HUES48 (cell line): ENCODE data around the gene BUD13.
A peak's percentile ranks its signal among the peaks of the same experiment; 100 is the strongest.

Source experiments
- H3K27ac ChIP-seq: one replicate; pipeline ENCODE4 v1.7.0; 2013; ENCODE audit warnings: low read depth, low read length, inconsistent platforms
- H3K27me3 ChIP-seq: 2 replicates; pipeline ENCODE4 v1.6.1; 2013; ENCODE audit warnings: mild to moderate bottlenecking, low read length; ENCODE audit not compliant: control insufficient read depth, insufficient read depth
- H3K36me3 ChIP-seq: 2 replicates; pipeline ENCODE4 v1.6.1; 2013; ENCODE audit warnings: low read length; ENCODE audit not compliant: control insufficient read depth, insufficient read depth
- H3K4me1 ChIP-seq: 2 replicates; pipeline ENCODE4 v1.6.1; 2013; ENCODE audit warnings: mild to moderate bottlenecking, low read length; ENCODE audit not compliant: control insufficient read depth, insufficient read depth
- H3K4me3 ChIP-seq: 2 replicates; pipeline ENCODE4 v1.5.1; 2013; ENCODE audit warnings: mild to moderate bottlenecking, low read depth, low read length
- H3K9ac ChIP-seq: 2 replicates; pipeline ENCODE4 v1.6.1; 2013; ENCODE audit warnings: mild to moderate bottlenecking, low read depth, low read length, moderate library complexity
- H3K9me3 ChIP-seq: 2 replicates; pipeline ENCODE4 v1.6.1; 2013; ENCODE audit warnings: low read length; ENCODE audit not compliant: control insufficient read depth, insufficient read depth

Gene BUD13

GRCh38 chr11:116792869-116793771, 20.3 kb upstream of the BUD13 start:
- H3K4me3 ChIP-seq = no peak overlapping the region
- peaks cover 2% of the 10 kb centered on the region; the same call in 1 of the 2 replicates for H3K4me1 ChIP-seq
- no peaks in the 10 kb centered on the region for H3K36me3 ChIP-seq

GRCh38 chr11:116792144-116792868, 19.5 kb upstream of the BUD13 start:
- Histone ChIP-seq H3K36me3 (no peaks in the 10 kb centered on the region), H3K27ac (no peak overlapping the region), H3K9me3 (no peaks in the 10 kb centered on the region), H3K9ac (no peak overlapping the region), H3K4me3 (no peak overlapping the region), H3K4me1 (peaks cover 2% of the 10 kb centered on the region; the same call in 1 of the 2 replicates), H3K27me3 (peaks cover 16% of the 10 kb centered on the region)

More at GRCh38 chr11:116792869-116793771, 20.3 kb upstream of the BUD13 start:
- Histone ChIP-seq H3K9me3 (no peaks in the 10 kb centered on the region), H3K27me3 (peaks cover 16% of the 10 kb centered on the region), H3K27ac (no peak overlapping the region), H3K9ac (no peak overlapping the region)

- Histone ChIP-seq H3K9me3 (no peaks in the 10 kb centered on the region), H3K4me1 (peaks cover 2% of the 10 kb centered on the region; the same call in 1 of the 2 replicates), H3K9ac (no peak within 1 kb of the TSS), H3K27ac (no peak within 1 kb of the TSS), H3K4me3 (no peak within 1 kb of the TSS), H3K36me3 (peaks cover 2% of the 10 kb centered on the region), H3K27me3 (peaks cover 16% of the 10 kb centered on the region)
Measured at GRCh38 chr11:116791813-116792143, 19.0 kb upstream of the BUD13 start, which contains the start of gene APOA5. Gene APOA5 (minus strand): TSS chr11:116791879. CDS start chr11:116791860, 19 bp downstream.

- Histone ChIP-seq H3K27ac (no peak overlapping the region), H3K4me1 (peaks cover 2% of the 10 kb centered on the region; the same call in 1 of the 2 replicates), H3K27me3 (peaks cover 16% of the 10 kb centered on the region), H3K4me3 (no peak overlapping the region), H3K9me3 (no peaks in the 10 kb centered on the region), H3K9ac (no peak overlapping the region), H3K36me3 (peaks cover 7% of the 10 kb centered on the region)
Measured at GRCh38 chr11:116791002-116791812, 18.4 kb upstream of the BUD13 start.

GRCh38 chr11:116790167-116791001, 17.6 kb upstream of the BUD13 start:
- Histone ChIP-seq H3K27me3 (peaks cover 16% of the 10 kb centered on the region), H3K27ac (no peak overlapping the region), H3K4me1 (peaks cover 2% of the 10 kb centered on the region; the same call in 1 of the 2 replicates), H3K4me3 (no peak overlapping the region), H3K36me3 (peaks cover 16% of the 10 kb centered on the region), H3K9me3 (no peaks in the 10 kb centered on the region), H3K9ac (no peak overlapping the region)

- no peak overlapping the region for H3K27ac ChIP-seq
Measured at GRCh38 chr11:116788975-116789374, 16.2 kb upstream of the BUD13 start.

GRCh38 chr11:116788534-116788933, 15.7 kb upstream of the BUD13 start:
- peaks cover 34% of the 10 kb centered on the region for H3K36me3 ChIP-seq
- peaks cover 16% of the 10 kb centered on the region for H3K27me3 ChIP-seq
- H3K4me1 ChIP-seq = peaks cover 2% of the 10 kb centered on the region; the same call in 1 of the 2 replicates
- H3K27ac ChIP-seq = no peak overlapping the region
- no peaks in the 10 kb centered on the region for H3K9me3 ChIP-seq
- peak overlapping the region; percentile 90 for H3K4me3 ChIP-seq
- H3K9ac ChIP-seq = peak overlapping the region; percentile 42; the same call in 1 of the 2 replicates

More at GRCh38 chr11:116788975-116789374, 16.2 kb upstream of the BUD13 start:
- Histone ChIP-seq H3K9me3 (no peaks in the 10 kb centered on the region), H3K9ac (no peak overlapping the region), H3K36me3 (peaks cover 30% of the 10 kb centered on the region), H3K27me3 (peaks cover 16% of the 10 kb centered on the region), H3K4me3 (no peak overlapping the region), H3K4me1 (peaks cover 2% of the 10 kb centered on the region; the same call in 1 of the 2 replicates)

- Histone ChIP-seq H3K9ac (peak within 1 kb of the TSS; percentile 42), H3K4me3 (peak within 1 kb of the TSS; percentile 90), H3K9me3 (no peaks in the 10 kb centered on the region), H3K36me3 (peaks cover 40% of the 10 kb centered on the region), H3K4me1 (peaks cover 2% of the 10 kb centered on the region; the same call in 1 of the 2 replicates), H3K27ac (peak within 1 kb of the TSS; percentile 44), H3K27me3 (peaks cover 16% of the 10 kb centered on the region)
Measured at GRCh38 chr11:116787786-116788486, 15.1 kb upstream of the BUD13 start, which contains the start of gene ZPR1. Gene ZPR1 (minus strand): TSS chr11:116788023. CDS start chr11:116787990, 33 bp downstream.

- Histone ChIP-seq H3K36me3 (peaks cover 45% of the 10 kb centered on the region), H3K27me3 (peaks cover 16% of the 10 kb centered on the region), H3K27ac (peak overlapping the region; percentile 23), H3K4me1 (peaks cover 2% of the 10 kb centered on the region; the same call in 1 of the 2 replicates), H3K9me3 (no peaks in the 10 kb centered on the region), H3K4me3 (peak overlapping the region; percentile 90), H3K9ac (peak overlapping the region; percentile 21)
Measured at GRCh38 chr11:116787436-116787785, 14.6 kb upstream of the BUD13 start.
